Cardiac fibroblast (primary cell): ENCODE measurements around the gene MAP1A.

ENCODE experiments used
- DNase-seq, 2 donors: peaks; one replicate each; pipeline versions ENCODE4 v3.0.0 to v3.0.0-alpha.2; 2010; ENCODE audit warnings: low read depth in 2 of 2
- H3K4me3 ChIP-seq, 2 donors: replicated peaks in 1 of 2; 1 replicate in 1 of 2; 2 replicates in 1 of 2; pipeline ENCODE4 v1.5.1; 2011; ENCODE audit warnings: low read depth in 2 of 2, low read length in 2 of 2, mild to moderate bottlenecking in 2 of 2, moderate library complexity in 1 of 2
- CTCF ChIP-seq: IDR thresholded peaks from one replicate; pipeline ENCODE4 v1.5.1; 2011; ENCODE audit warnings: low read depth, mild to moderate bottlenecking, low read length, inconsistent platforms

MAP1A gene

GRCh38 chr15:43487271-43487895 lies 30.0 kb upstream of the MAP1A start:
- DNase-seq: no peak
- H3K4me3 ChIP-seq: no peak overlapping the region
- TF ChIP-seq CTCF: no peak

GRCh38 chr15:43488790-43489189 lies 28.6 kb upstream of the MAP1A start:
- DNase-seq: peak in 1 of 2 donors; percentile 17
- H3K4me3 ChIP-seq: no peak overlapping the region
- TF ChIP-seq CTCF: no peak

GRCh38 chr15:43489191-43489590 lies 28.2 kb upstream of the MAP1A start:
- no peak for TF ChIP-seq CTCF
- peak; percentile 18 to 54 for DNase-seq
- H3K4me3 ChIP-seq: no peak overlapping the region

- H3K4me3 ChIP-seq: peak overlapping the region; percentile 93 to 98
- TF ChIP-seq CTCF: no peak
- DNase-seq: no peak
These were observed 25.1 kb upstream of the MAP1A start for GRCh38 chr15:43492266-43492665.

GRCh38 chr15:43492673-43493601 lies 24.5 kb upstream of the MAP1A start, which contains the start of gene TP53BP1:
TSS of gene TP53BP1 (minus strand) at chr15:43493156. CDS start at chr15:43493043, 113 bp downstream.
- peak within 1 kb of the TSS; percentile 93 to 98 for H3K4me3 ChIP-seq
- DNase-seq: peak; percentile 94 to 96
- no peak for TF ChIP-seq CTCF

- no peak for DNase-seq
- no peak for TF ChIP-seq CTCF
- peak overlapping the region in 1 of 2 donors; percentile 98 for H3K4me3 ChIP-seq
These were observed 23.5 kb upstream of the MAP1A start for GRCh38 chr15:43493703-43494472.
